GM06990 (cell line): ENCODE measurements around the gene TMEFF2.
A peak's percentile ranks its signal among the peaks of the same experiment; 100 is the strongest.

Experiments used
- DNase-seq: peaks from one replicate; pipeline ENCODE4 v3.0.0-alpha.2; 2011; ENCODE audit not compliant: insufficient read length; ENCODE audit errors: extremely low read depth
- H3K27me3 ChIP-seq: replicated peaks from 2 replicates; pipeline ENCODE4 v1.6.0; 2011; ENCODE audit warnings: low read length; ENCODE audit not compliant: control insufficient read depth, insufficient read depth
- H3K36me3 ChIP-seq: 2 replicates; pipeline ENCODE4 v1.5.1; 2011; ENCODE audit warnings: low read length; ENCODE audit not compliant: control insufficient read depth, insufficient read depth
- H3K4me3 ChIP-seq: replicated peaks from 2 replicates; pipeline ENCODE4 v1.5.1; 2011; ENCODE audit warnings: low read depth, mild to moderate bottlenecking, control low read depth, low read length
- TF ChIP-seq, protein P1 (sequence below): IDR thresholded peaks from 2 replicates; pipeline ENCODE4 v1.5.1; 2011; ENCODE audit warnings: low read length, control low read depth, mild to moderate bottlenecking, inconsistent platforms; ENCODE audit not compliant: insufficient read depth, poor library complexity, severe bottlenecking

TMEFF2 gene

GRCh38 chr2:192183296-192183695 is 11.4 kb downstream of the TMEFF2 start:
- TF ChIP-seq, protein P1, sequence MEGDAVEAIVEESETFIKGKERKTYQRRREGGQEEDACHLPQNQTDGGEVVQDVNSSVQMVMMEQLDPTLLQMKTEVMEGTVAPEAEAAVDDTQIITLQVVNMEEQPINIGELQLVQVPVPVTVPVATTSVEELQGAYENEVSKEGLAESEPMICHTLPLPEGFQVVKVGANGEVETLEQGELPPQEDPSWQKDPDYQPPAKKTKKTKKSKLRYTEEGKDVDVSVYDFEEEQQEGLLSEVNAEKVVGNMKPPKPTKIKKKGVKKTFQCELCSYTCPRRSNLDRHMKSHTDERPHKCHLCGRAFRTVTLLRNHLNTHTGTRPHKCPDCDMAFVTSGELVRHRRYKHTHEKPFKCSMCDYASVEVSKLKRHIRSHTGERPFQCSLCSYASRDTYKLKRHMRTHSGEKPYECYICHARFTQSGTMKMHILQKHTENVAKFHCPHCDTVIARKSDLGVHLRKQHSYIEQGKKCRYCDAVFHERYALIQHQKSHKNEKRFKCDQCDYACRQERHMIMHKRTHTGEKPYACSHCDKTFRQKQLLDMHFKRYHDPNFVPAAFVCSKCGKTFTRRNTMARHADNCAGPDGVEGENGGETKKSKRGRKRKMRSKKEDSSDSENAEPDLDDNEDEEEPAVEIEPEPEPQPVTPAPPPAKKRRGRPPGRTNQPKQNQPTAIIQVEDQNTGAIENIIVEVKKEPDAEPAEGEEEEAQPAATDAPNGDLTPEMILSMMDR: no peak
- Histone ChIP-seq H3K4me3 (no peak overlapping the region), H3K27me3 (no peaks in the 10 kb centered on the region), H3K36me3 (no peaks in the 10 kb centered on the region)
- no peak for DNase-seq

- no peaks in the 10 kb centered on the region for H3K27me3 ChIP-seq
- H3K36me3 ChIP-seq: no peaks in the 10 kb centered on the region
- H3K4me3 ChIP-seq: no peak overlapping the region
- DNase-seq: no peak
- TF ChIP-seq, protein P1: no peak
Measured at GRCh38 chr2:192166946-192167345, 27.8 kb downstream of the TMEFF2 start.

DNA sequence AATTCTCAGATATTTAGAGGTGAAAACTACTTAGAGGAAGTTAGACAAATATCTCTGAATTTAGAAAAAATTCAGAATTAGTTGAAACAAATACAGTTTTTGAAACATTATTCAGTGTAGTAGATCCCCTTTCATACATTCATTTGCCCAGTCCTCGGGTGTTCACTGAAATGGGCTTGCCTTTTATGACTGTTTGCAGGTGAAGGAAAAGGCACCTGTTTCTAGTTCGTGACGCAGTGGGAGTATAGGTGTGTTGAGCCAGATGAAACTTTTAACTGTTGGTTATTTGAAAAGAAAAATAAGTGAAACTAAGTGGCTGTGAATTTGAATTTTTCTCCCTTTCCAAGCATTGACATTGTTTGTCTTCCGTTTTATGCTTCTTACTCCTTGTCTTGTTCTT is 28.9 kb downstream of the TMEFF2 start:
- TF ChIP-seq, protein P1: no peak
- no peak overlapping the region for H3K4me3 ChIP-seq
- no peaks in the 10 kb centered on the region for H3K27me3 ChIP-seq
- H3K36me3 ChIP-seq: no peaks in the 10 kb centered on the region
- DNase-seq: no peak

DNA sequence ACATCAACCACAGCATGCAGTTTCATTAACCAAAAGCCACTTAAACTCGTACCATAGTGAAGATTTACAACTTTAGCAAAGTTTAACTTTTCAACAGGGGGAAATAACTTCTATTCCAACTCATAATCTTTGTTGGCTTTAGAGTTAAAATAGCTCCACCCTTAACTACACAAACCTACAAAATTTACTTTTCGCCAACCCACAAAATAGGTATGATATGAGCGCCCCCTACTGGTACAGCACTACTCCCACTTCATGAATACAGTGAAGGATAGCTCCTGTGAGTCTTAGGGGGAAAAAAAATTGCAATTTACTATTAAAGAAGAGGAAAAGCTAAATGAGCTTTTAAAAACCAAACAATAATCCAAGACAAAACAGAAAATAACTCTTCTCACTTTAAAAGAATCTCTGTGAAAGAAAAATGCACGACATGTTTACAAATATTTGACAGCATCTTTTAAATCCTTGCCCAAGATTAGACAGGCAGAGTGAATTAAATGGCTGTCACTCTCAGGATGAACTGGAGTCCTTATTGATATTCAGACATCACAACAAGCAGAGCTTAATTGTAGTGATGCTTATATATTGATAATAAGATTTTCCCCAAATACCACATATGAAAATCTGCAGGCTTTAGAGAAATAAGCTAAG is 32.2 kb downstream of the TMEFF2 start:
- Histone ChIP-seq H3K36me3 (no peaks in the 10 kb centered on the region), H3K27me3 (no peaks in the 10 kb centered on the region), H3K4me3 (no peak overlapping the region)
- no peak for DNase-seq
- TF ChIP-seq, protein P1: peak; percentile 86

- H3K4me3 ChIP-seq: no peak overlapping the region
- DNase-seq: no peak
- H3K27me3 ChIP-seq: no peaks in the 10 kb centered on the region
- no peaks in the 10 kb centered on the region for H3K36me3 ChIP-seq
- TF ChIP-seq, protein P1: no peak
Measured at GRCh38 chr2:192161656-192162290, 33.0 kb downstream of the TMEFF2 start.
